HG02938 (cell line): ENCODE data around the gene ZNF106.

Source experiments
- ATAC-seq: cut with Tn5 transposase; IDR thresholded peaks from one replicate; pipeline ENCODE4 v1.9.1; 2021; ENCODE audit warnings: mild to moderate bottlenecking, moderate library complexity; ENCODE audit not compliant: unreplicated experiment

The ZNF106 gene

GRCh38 chr15:42373274-42373673, 117.7 kb downstream of the ZNF106 start:
- ATAC-seq: no peak

GRCh38 chr15:42371096-42371495, 119.8 kb downstream of the ZNF106 start:
- ATAC-seq: no peak

- ATAC-seq: no peak
These were observed 122.8 kb downstream of the ZNF106 start for GRCh38 chr15:42368096-42368495.

- no peak for ATAC-seq
These were observed 123.9 kb downstream of the ZNF106 start for GRCh38 chr15:42367041-42367440.

- ATAC-seq: no peak
These were observed 124.9 kb downstream of the ZNF106 start for GRCh38 chr15:42365921-42366550.

GRCh38 chr15:42364529-42364928, 126.4 kb downstream of the ZNF106 start:
- ATAC-seq: no peak

DNA sequence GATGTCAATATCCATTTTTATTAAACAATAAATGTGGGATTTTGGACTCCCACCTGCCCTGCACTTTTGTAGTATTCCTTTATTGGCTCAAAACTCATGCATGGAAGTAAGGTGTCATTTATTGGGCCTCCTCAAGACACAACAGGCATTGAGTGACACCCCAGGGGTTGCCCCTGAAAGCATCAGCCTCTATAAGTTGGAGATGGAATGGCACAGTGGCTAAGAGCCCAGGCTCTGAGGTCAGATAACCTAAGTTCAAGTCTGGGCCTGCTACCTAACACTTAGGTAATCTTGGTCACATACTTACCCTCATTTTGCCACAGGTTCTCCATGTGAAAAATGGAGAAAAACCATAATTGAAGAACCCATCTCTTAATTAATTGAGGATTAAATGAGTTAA, 127.0 kb downstream of the ZNF106 start:
- no peak for ATAC-seq

DNA sequence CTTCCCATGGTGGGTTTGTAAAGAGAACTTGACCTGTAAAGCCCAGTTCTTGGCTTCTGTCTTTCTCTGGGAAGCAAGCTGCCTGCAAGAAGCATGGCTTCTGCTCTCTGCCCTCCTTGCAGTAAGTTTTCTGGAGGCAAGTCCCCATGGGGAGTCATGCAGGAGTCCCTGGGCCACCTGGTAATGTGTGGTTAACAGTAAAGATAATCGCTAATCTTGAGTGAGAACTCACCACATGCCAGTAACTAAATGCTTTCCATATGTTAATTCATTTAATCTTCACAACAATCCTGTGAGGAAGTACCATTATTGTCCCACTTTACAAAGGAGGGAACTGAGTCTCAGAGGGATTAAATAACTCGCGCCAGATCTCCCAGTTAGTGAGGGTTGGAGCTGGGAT, 127.5 kb downstream of the ZNF106 start:
- ATAC-seq: no peak
